GM20000 (cell line): ENCODE measurements around the gene PROB1.

Source experiments
- DNase-seq: peaks from one replicate; pipeline ENCODE4 v3.0.0; 2012; ENCODE audit warnings: low spot score
- CTCF ChIP-seq: IDR thresholded peaks from 2 replicates; pipeline ENCODE4 v1.5.1; 2012; ENCODE audit warnings: mild to moderate bottlenecking, control low read depth; ENCODE audit errors: extremely low read depth, missing control alignments

PROB1 gene

GRCh38 chr5:139431706-139432105 lies 36.8 kb upstream of the PROB1 start:
- DNase-seq: no peak
- TF ChIP-seq CTCF: no peak

GRCh38 chr5:139430015-139430414 lies 35.1 kb upstream of the PROB1 start:
- no peak for DNase-seq
- TF ChIP-seq CTCF: no peak

GRCh38 chr5:139426203-139426885 lies 31.4 kb upstream of the PROB1 start:
- DNase-seq: no peak
- no peak for TF ChIP-seq CTCF

GRCh38 chr5:139425497-139425896 lies 30.6 kb upstream of the PROB1 start:
- no peak for TF ChIP-seq CTCF
- DNase-seq: no peak

GRCh38 chr5:139422307-139422893 lies 27.5 kb upstream of the PROB1 start:
- TF ChIP-seq CTCF: peak; percentile 70
- DNase-seq: peak; percentile 77

GRCh38 chr5:139419226-139420192 lies 24.6 kb upstream of the PROB1 start:
- no peak for TF ChIP-seq CTCF
- no peak for DNase-seq

GRCh38 chr5:139418793-139419192 lies 23.9 kb upstream of the PROB1 start:
- DNase-seq: no peak
- TF ChIP-seq CTCF: no peak
